IPS DF 4.7 (cell line): ENCODE data around the gene PIK3R1.

Experiments used
- DNase-seq: peaks from one replicate; pipeline ENCODE4 v3.0.0-alpha.2; 2013; ENCODE audit warnings: low spot score; ENCODE audit errors: extremely low read depth

The PIK3R1 gene

DNA sequence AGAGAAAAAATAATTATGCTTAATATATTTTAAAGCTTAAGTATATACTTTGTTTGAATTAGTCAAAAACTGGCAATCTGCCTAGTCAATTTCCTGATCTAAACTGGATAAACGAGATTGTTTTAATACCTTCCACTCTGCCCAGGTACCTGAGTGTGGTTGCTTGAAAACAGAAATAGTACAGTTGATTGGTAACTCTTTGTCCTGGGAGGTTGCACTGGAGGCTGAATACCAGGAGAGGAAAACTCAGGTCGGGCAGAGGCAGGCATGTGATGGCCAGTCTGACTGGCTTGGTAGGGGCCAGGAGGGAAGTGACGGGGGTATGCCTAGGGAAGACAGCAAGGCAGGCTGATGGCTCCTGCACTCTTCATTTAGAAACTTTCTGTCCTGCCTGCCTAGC is 80.2 kb downstream of the PIK3R1 start:
- no peak for DNase-seq

DNA sequence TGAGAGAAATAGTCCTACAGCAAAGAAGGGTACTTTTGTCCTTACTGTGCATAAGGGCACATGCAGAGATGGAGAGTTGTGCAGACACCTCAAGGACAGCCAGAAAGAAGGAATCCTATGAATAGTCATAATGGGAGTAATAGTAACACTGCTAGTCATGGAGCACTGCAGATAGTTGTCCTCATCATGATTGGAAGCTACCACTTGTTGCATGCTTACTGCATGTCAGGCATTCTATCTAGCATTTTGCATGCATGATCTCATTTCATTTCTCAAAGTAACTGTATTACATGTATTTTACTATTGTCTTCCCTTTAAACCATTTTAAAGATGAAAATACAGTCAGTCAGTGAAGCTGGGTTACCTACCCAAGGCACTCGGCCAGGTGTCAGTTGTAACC is 81.3 kb downstream of the PIK3R1 start:
- no peak for DNase-seq

DNA sequence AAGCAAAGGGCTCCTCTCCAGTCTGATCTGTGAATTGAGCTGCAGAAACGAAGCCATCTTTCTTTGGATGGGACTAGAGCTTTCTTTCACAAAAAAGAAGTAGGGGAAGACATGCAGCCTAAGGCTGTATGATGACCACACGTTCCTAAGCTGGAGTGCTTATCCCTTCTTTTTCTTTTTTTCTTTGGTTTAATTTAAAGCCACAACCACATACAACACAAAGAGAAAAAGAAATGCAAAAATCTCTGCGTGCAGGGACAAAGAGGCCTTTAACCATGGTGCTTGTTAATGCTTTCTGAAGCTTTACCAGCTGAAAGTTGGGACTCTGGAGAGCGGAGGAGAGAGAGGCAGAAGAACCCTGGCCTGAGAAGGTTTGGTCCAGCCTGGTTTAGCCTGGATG is 82.1 kb downstream of the PIK3R1 start:
- no peak for DNase-seq

DNA sequence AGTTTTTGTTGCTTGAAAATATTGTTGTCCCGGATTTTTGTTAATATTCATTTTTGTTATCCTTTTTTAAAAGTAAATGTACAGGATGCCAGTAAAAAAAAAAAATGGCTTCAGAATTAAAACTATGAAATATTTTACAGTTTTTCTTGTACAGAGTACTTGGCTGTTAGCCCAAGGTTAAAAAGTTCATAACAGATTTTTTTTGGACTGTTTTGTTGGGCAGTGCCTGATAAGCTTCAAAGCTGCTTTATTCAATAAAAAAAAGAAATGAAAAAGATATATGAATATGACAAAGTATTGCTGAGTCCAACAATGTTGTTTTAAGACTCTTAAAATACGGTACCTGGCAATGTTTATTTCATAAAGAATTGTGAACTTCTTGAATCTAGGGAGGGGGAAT is 82.9 kb downstream of the PIK3R1 start:
- DNase-seq, result no peak

DNA sequence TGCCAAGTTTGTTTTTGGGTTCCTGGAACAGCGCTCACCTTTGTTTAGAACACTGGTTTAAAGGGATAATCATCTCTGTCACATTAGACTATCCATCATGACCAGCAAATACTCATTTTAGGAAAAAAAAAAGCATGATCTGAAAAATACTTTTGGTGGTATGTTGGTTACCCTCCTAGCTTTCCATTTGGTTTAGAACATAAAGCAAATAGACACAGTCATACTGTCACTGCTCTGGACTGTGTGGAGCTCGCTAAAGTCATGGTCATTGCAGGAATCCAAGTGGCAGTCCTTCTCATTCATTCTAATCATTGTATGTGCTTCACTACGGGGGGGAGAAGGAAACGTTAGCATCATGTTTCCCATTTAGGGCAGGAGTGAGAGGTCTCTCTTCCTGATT is 83.5 kb downstream of the PIK3R1 start:
- DNase-seq, result no peak

DNA sequence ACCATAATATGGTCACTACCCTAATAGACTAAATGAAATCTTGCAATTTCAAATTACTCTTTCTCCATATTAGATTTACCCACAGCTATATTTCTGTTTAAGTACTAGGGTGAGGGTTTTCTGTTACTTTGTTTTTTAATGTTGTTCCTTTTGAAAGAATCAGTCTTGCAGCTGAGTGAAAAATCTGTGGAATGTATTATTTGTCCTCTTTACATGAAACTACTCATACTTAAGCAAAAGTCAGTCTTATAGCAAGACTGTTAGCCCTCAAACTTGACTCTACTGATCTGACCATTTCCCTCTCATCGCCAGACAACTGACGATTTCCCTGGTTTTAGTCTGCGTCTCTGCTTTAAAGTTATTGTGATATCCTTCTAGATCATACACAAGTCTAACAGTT is 84.0 kb downstream of the PIK3R1 start:
- no peak for DNase-seq

DNA sequence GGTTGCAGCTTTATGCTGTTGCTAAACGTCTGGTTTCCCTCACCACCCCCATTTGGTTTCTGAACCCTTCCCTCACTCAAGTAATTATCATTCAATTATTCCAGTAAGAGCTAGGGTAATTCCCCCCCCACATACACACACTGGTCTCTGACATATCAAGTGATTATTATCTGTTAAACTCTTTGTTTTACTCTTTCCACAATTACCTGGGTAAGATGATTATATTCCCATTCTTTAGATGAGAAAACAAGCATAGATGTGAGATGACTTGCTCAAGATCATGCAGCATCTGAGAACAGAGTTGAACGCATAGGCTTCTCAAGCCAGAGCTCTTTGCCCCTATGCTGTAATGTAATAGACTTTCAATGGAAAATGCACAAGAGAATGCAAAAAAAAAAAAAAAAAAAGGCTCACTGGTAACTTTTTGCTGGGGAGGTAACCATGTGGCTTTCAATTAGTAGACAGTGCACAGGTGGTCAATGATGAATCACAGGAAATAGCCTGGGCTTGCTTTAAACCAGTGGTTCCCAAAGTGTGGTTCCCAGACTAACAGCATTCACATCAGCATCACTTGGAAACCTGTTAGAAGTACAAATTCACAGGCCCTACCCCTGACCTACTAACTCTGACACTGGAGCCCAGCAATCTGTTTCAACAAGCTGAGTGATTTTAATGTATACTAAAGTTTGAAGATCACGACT is 87.6 kb downstream of the PIK3R1 start:
- no peak for DNase-seq

DNA sequence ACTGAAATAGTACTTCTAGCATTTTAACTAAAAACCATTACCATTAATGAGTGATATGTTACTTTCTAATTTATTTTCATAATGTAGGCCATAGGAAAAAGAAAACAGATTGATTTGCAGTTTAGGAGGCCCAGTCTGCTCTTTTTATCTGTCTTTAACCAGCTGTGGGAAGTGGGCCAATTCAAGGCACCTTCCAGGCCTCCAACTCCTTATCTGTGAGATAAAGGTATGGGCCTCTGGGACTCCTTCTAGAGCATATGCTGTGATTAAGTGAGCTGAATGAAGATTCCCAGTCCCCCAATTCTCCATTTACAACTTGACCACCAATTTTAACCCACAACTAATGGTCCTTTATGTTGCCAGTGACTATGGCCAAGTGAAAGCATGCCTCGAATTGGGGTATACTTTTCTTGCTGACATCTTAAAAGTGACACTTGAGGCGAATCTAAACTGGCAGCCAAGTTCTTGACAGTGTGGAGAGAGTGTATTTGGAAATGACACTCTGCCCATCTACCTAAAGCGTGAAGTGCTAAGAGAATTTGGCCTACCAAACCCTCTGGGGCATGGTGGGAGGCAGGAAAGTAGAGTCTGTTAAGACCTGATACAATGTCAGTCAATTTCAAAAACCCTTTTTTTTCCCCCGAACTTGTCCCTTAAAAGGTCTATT is 88.3 kb downstream of the PIK3R1 start:
- DNase-seq, result no peak

DNA sequence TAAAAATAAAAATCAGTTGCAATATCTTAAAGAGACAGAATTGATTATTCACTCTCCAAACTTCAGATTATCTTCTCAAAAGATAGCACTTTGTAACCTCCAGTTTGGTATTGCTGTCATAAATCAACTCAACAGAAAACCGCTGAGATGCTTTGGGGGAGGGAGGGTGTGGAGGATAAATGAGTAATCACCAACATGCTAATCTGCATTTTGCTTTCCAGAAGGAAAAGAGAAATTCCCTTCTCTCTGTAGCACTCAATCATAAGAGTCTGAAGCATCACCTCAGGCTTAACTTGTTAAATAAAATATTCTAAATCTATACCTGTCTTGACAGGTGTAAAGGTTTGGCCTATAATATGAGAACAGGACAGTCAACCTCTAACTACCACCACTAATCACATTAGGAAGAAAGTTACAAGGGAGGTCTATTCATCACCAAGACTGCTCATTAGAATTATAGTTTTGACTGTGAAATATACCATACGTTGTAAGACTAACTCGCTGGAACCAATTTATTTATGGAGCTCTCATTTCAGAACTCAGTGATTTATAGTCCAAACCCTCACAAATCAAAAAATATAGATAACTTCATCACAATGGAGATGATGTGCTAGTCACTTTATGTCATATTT is 89.0 kb downstream of the PIK3R1 start:
- no peak for DNase-seq

DNA sequence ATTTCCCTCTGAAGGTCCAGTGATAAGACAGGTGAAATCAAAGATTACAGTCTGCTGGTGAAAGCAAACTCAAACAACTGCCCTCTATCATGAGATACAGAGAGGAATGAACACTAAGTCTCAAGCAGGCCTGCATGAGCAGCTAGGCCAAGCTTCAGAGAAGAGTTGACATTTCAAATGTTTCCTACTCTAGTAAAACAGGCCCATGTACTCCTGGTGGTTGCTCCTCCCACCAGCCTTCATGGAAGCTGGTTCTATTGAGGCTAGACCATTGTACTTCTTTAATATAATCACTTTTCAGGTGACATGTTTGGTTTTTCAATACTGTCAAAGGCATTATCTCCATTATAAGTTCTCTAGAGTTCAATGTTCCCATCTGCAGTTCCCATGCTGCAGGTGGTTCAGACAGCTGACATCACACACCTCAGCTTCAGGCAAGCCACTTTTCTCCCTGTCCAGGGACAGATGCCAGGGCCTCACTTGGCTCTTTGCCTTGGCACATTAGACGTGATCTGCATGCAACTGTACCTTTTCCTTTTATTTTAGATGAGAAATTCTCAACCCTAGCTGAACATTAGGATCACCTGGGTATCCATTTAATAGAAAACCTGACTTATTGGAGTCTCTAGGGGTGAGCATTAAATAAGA is 89.8 kb downstream of the PIK3R1 start:
- DNase-seq, result no peak

DNA sequence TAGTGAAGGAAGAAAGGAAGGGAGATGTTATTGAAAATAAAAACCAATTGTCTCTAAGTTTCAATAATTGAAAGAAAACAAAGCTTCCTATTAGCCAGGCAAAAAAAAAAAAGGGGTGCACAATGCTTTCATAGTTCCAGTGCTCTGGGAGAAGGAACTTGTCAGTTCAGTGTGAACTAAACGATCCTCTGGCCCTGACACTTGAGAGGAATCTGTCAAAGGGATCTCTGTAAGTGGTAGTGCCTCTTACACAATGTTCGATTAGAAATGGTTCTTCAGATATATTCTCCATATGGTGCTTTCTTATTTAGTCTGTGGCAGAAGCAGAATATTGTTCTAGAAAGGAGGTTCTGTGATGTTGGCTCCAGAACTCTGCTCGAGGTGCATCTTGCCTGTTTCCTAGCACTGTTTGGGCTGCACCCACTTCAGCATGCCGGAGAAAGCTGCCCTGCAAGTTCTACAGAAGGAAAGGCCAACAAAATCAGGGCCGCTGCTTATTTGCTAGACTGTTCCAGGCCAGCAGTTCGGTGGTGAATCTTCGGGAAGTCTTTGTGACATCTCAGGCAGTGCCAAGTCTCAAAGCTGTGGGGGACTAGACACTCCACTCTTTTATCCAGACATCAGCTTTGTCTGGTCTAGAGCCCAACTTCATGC is 90.9 kb downstream of the PIK3R1 start:
- DNase-seq, result no peak

DNA sequence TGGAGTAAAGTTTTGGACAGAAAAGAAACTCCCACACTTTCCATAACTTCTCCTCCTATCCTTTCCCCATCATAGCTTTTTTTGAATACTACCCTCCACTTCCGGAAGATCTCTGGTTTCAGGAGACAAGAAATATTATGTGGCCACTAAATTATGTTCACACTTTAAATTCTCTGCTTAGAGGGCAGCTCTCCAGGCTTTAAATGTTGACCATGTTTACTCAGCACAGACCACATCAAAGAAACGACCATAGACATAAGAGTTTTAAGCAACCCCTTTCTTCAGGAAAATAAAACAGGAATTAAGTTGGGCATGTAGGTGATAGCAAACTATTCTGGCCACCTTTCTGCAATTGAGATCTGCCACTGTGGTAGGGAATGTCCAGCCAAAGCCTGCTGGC is 97.8 kb downstream of the PIK3R1 start:
- no peak for DNase-seq

DNA sequence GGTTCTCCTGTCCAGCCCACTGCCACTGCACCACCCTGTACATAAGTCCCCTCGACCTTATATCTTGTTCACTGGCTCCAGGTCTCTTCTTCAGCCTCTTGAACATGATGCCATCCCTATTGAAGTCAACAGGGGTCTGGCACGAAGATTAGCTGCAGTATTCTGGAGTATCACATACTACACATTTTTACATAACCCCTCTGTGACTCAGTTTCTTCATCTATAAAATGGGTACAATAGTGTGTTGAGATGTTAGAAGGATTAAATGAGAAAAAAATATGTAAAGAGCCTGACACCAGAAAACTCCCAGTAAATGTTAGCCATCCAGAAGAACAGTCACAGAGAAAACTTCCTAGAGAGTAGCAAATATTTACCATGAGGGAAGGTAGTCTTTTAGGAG is 98.9 kb downstream of the PIK3R1 start:
- no peak for DNase-seq

DNA sequence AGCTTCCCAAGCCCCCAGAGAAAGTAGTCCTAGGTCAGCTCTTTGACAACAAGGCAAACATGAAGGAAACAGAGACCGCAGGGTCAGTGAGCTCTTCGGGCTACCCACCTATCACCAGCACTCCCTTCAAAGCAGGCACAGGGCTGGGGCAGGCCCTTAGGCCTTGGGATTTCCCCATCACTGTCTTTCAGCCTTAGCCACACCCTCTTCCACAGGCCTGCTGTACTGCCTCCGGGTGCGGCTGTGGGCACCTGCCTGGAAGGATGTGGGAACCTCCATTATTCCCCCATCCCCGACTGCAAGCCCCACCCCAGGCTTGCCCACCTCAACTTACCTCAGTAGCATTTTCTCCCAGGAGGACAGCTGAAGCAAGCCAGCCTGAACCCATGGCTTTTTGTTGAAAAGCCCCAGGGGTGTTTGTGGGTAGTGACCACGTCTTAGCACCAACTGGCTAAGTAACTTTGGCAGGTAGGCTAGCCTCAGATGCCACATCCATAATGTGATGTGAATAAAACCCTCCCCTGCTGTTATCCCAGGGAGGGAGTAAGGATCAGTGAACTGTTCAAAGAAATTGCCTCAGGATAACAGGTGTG is 100.2 kb downstream of the PIK3R1 start:
- DNase-seq, result no peak

DNA sequence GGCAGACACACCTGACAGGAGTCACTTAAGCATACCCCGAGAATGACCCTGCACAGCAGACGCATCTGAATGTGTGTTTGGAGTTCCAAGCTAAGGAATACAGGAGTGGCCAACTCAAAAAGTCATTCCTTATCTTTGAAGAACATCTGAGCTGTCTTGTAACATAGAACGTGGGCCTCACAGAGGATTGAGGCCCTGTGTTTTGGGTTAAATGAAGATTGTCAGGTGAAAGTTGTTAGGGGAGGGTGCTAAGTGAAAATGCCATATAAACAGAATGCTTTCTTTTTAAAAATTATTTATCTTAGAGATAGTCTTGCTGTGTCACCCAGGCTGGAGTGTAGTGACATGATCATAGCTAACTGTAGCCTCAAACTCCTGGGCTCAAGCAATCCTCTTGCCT is 100.9 kb downstream of the PIK3R1 start:
- DNase-seq, result no peak

DNA sequence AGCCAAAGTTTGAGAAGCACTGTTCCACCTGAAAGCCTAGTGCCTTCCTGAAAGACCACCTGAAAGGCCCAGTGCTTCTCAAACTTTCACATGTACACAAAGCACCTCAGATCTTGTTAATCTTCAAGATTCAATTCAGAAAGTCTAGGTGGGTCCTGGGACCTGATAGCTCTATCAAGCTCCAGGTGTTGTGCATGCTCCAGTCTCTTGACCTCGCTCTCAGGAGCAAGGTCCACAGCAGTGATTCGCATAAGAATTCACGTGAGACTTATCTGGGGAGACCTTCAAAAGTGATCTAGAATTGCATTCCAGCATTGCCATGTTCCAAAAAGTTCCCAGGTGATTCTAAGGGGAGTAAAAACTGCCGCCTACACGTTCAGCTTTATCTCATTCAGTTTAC is 102.1 kb downstream of the PIK3R1 start:
- DNase-seq, result no peak

DNA sequence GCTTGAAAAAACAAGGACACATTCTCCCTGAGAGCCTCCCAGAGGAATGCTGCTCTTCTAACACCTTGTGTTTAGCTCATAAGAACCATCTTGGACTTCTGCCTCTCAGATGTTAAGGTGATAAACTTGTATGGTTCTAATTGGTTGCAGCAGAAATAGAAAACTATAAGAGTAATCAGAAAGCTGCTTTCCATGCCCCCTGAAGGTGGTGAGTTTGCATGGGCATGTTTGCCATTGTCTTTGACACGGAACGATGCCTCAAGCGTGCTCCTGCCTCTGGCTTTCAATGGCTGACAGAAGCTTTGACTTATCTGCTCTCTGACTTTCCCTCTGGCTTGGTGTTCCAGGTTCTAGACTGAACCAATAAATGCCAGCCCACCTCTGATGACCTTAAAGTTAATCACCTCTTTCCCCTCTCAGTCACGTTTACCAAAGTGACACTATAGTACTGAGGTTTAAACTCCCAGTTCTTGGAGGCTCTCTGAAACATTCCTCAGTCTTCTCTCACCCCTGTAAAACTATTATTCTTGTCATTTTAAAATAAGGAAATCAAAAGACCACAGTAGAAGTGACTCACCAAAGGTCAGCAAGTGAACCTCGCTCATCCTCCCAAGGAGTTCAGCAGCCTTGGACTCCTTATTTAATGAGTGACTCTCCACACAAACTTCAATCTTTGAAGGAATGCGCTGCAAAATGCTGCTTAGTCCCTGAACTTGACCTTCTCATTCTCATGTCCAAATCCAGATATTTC is 103.6 kb downstream of the PIK3R1 start:
- DNase-seq, result no peak

DNA sequence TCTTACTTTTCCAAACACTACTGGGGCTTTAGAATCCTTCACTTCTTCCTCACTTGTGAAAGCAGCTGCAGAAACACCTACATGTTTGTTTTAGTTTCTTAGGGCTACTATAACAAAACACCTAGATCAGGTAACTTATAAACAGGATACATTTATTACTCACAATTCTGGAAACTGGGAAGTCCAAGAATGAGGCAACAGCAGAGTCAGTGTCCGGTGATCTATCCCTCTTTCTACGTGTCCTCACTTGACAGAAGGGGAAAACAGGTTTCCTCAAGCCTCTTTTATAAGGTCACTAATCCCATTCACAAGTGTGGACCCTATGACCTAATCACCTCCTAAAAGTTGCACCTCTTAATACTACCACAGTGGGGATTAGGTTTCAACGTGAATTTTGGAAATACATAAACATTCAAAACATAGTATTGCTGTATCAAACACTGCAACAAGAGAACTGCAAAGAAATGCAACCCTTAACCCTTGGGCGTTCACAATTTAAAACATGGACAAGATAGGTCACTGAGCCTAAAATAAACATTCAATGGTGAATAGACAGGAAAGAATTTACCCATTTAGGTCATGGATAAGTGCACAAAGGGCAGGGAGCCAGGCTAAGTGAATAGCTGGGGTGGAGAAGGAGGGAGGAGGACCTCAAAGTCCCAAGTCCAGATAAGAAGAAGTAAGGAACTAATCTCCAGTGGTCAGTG is 104.3 kb downstream of the PIK3R1 start:
- no peak for DNase-seq

DNA sequence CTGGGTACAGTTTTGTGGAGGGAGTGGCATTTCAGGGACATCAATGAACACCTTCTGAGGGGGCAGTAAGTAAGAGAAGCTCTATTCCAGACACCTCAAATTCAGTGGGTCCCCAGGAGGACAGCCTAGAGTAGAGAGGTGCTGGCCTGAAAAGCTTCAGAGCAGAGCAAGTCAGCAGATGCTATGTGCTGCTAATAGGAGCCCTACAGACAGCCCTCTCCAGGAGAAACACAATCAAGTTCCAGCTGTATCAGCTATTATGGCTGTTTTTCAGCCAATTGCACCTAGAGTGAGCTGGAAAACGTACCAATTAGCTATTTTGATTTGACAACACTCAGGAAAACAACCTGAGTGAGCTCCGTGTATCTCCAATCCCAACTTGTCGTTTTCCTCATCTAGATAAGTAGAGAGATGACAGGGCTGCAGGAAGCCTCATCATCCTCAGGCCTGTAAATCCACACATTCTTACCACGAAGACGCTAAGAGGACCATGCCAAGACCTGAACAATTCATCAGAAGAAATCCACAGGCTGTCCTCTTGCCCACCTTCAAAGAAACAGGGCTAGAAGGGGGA is 104.9 kb downstream of the PIK3R1 start:
- DNase-seq, result no peak

DNA sequence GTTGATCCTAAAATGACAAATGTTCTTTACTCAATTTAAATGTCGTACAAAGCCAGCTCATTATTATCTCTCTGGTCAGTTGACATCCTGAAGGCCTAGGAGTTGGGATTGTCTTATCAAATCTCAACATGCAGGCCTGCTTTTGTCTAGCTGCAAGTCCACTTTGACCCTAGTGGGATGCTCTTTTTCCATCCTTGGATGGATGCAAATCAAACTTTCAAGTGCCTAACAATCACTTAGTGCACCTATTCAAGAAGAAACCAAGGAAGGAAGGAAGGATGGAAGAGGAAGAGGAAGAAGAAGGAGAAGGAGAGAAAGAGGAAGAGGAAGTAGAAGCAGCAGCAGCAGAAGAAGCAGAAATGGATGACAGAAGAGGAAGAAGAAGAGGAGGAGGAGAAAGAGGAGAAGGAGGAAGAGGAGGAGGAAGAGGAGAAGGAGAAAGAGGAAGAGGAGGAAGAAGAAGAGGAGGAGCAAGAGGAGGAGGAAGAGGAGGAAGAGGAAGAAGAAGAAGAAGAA is 109.6 kb downstream of the PIK3R1 start:
- DNase-seq, result no peak
